ENCODE data around the gene ERMAP.

DNA sequence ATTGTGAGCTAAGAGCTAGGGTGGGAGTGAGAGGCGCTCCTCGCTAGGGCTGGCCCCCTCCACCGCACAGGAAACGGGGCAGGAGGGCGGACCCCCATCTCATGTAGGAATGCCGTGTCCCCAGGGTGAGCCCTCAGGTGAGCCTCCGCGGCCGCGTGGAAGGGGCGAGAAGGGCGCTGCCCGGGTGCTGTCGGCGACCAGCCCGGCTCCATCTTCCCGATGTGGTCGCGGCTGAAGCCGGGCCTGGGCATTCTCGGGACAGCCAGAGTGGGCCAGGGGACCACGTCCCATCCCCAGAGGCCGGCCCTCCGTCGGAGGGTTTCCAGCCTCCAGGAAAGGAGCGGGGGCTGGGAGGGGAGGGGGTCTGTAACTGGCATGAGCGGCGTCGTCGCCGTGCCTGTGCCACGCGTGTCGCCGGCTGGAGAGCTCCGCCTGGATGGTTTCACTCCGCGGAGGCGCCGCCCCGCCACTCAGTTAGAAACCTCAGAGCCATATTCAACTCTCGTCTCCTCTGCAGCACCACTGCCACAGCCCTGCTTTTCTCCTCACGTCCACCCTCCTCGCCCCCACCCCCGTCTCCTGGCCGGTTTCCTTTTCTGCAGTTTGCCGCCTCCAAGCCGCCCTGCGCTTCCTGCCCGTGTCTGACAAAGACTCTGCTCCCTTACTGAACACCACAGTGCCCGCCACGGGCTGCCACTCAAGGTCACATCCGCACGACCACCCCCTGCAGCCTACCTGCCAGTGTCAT is 31.8 kb upstream of the ERMAP start, which contains the start of gene TMEM269:
- TF ChIP-seq, protein P1, sequence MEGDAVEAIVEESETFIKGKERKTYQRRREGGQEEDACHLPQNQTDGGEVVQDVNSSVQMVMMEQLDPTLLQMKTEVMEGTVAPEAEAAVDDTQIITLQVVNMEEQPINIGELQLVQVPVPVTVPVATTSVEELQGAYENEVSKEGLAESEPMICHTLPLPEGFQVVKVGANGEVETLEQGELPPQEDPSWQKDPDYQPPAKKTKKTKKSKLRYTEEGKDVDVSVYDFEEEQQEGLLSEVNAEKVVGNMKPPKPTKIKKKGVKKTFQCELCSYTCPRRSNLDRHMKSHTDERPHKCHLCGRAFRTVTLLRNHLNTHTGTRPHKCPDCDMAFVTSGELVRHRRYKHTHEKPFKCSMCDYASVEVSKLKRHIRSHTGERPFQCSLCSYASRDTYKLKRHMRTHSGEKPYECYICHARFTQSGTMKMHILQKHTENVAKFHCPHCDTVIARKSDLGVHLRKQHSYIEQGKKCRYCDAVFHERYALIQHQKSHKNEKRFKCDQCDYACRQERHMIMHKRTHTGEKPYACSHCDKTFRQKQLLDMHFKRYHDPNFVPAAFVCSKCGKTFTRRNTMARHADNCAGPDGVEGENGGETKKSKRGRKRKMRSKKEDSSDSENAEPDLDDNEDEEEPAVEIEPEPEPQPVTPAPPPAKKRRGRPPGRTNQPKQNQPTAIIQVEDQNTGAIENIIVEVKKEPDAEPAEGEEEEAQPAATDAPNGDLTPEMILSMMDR (conservative IDR thresholded peaks at IDR 0.05): no peak
- TF ChIP-seq ZFX (IDR thresholded peaks at IDR 0.05): no peak
